Loucy (cell line): ENCODE results near the gene FDCSP.

Source experiments
- CTCF ChIP-seq: fragments of 200-600 bp; sonication (generic); conservative IDR thresholded peaks from 2 replicates; pipeline ENCODE4 v1.5.1; 2014; ENCODE audit warnings: mild to moderate bottlenecking, antibody characterized with exemption, low read length
- EZH2phosphoT487 ChIP-seq: fragments of 200-600 bp; IDR thresholded peaks from 2 replicates; pipeline ENCODE4 v1.6.1; 2018; ENCODE audit warnings: antibody characterized with exemption, mild to moderate bottlenecking, moderate library complexity, borderline replicate concordance

GRCh38 chr4:70178075-70178660, 47.8 kb upstream of the FDCSP start:
- TF ChIP-seq CTCF: no peak
- TF ChIP-seq EZH2phosphoT487: no peak
